ENCODE data around the gene APC.
A peak's percentile ranks its signal among the peaks of the same experiment; 100 is the strongest.
"Not testable (repeated sequence)": the region's sequence is repeated elsewhere in the genome, so short reads cannot be mapped to it uniquely, and the experiment has no call there.

The APC gene

DNA sequence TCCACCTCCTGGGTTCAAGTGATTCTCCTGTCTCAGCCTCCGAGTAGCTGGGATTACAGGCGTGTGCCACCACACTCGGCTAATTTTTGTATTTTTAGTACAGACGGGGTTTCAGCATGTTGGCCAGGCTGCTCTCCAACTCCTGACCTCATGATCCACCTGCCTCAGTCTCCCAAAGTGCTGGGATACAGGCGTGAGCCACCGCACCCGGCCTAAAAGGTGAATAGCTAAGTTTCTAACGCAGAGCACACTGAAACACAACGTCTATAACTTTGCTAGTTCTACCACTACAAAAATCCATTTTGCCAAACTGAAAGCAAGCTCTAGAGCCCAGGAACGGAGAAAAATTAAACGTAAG lies 122.9 kb downstream of the APC start:
- not testable (repeated sequence) for DNase-seq (ENCODE audit: low spot score)

DNA sequence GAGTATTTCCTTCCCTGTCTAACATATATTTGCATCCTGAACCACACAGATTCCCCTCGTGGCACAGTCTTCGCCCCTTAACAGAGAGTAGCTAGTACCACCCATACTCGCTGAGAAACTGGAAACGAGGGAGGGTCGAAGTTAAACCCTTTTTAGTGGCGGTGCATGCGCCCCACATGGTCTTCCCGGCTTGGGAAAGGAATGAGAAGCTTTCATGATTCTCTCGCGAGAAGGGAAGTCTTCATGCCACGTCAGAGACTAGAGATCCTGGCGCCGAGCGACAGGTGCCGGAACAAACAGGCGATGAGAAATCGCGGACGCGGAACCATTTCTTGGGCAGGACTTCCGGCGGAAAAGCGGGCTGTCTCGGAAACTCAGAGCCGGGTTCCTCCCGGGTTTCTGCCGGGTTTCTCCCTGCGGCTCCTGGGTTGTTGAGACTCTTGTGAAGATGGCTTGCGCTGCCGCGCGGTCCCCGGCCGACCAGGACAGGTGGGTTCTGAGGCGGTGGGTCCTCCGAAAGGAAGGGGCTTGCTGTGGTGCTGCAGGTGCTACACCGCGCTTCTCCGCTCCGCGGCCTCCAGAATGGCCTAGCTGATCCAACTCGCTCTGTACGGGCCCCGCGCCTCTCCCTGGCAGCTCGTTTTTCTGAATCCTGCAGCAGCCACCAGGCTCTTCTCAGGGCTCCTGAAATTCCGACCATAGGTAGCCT lies 123.4 kb downstream of the APC start, which contains the start of gene SRP19:
Gene SRP19 (plus strand): TSS at position 359 of the 709 bp plus-strand sequence. CDS start 90 bp downstream, at position 449.
- DNase-seq (ENCODE audit: low spot score): peak; percentile 99

GRCh38 chr5:112861638-112861985 lies 123.9 kb downstream of the APC start:
- DNase-seq (ENCODE audit: low spot score): no peak

- DNase-seq (ENCODE audit: low spot score): no peak
Measured at GRCh38 chr5:112862085-112862484, 124.4 kb downstream of the APC start.

DNA sequence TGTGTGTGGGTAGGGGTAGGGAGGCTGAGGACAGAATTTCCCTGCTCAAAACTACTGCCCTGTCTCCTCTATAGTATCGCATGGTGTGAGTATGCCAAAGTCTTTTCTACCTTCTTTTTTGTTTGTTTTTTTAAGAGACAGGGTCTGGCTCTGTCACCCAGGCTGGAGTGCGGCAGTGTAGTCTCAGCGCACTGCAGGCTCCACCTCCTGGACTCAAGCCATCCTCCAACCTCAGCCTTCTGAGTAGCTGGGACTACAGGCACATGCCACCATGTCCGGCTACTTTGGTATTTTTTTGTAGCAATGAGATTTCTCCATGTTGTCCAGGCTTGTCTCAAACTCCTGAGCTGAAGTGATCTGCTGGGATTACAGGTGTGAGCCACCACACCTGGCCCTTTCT lies 125.9 kb downstream of the APC start:
- DNase-seq (ENCODE audit: low spot score): no peak

DNA sequence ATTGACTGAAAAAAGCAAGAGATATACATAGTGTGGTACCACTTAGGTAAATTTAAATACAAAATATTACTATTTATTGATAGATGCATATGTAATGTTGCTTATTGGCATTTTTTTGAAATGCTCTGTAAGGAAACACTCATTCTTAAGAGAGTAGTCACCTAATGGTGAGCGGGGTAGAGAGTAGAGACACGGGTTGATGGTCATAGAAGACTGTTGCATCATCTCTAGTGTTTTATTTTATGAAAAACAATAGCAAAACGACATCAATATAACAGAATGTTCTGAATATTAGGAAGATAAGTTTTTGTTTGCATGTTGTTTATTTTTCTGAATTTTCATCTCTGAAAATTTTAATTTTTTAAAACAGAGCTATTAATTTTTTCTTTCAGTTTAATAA lies 127.4 kb downstream of the APC start:
- DNase-seq (ENCODE audit: low spot score): no peak

DNA sequence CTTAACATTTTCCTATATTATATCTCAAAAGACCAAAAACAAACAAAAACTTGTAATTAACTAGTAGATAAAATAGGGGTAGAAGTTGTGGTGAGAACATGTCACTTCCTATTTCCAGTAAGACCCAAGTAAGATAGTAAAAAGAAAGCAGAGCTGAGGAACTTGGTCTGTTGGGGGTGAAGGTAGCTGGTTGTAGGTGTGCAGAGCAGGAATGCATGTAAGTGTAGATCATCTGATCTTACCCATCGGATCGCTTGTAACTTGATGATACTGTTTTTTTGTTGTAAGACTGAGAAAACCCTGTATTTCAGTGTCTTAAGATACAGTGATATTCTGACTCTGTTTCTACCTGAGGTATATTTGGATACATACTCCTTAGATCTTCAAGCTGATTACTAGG lies 129.1 kb downstream of the APC start:
- no peak for DNase-seq (ENCODE audit: low spot score)

DNA sequence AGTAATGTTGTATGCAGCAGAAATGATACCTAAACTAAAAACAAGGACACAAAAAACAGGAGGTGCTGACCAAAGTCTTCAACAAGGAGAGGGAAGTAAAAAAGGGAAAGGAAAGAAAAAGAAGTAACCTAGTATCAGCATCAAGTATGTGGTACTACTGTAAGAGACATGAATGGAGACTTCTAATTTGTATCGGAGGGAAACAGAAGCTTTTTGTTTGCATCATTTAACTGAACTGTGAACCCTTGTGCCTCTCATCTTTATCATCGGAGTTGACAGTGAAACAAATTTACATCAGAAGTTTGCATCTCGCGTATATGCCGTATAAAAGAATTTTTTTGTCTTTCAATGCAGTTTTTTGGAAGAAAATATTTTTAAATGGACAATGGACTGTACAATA lies 129.7 kb downstream of the APC start:
- DNase-seq (ENCODE audit: low spot score): no peak

- DNase-seq (ENCODE audit: low spot score): no peak
Measured at GRCh38 chr5:112869948-112870347, 132.3 kb downstream of the APC start.

- no peak for DNase-seq (ENCODE audit: low spot score)
Measured at GRCh38 chr5:112870966-112871365, 133.3 kb downstream of the APC start.

DNA sequence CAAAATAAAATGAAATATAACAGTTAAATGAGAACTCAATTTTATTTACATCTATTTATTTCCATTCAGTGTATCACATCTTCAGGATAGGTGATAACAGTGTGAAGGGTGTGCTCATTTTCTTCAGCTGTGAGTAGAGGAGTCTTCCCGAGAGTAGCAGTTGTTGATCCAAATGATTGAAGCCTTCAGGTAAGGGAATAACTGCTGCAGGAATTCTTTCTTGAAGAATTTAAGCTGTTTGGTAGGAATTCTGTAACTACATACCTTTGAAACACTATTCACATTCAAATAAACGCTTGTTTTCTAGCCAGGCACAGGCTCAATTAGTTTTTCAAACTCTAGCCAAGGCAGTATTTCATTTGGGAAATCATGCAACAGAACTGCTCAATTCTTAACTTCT lies 138.7 kb downstream of the APC start:
- DNase-seq (ENCODE audit: low spot score): no peak

DNA sequence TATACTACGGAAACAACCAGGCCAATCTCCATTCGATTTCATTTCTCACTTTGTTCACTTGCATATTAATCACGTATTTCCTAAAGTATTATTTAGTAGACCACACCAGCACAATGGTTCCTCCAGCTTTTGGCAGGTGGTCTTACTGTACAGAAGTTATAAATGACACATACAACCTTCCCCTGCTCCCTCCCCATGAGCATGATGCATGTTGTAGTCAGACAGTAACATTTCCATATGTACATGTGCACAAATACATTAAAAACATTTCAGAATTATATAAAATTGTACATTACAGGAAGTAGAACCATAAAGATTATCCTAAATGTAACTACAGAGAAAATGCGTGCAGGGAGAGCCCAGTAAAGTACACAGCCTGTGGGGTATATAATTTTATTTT lies 140.4 kb downstream of the APC start:
- no peak for DNase-seq (ENCODE audit: low spot score)

- DNase-seq (ENCODE audit: low spot score): peak; percentile 23
Measured at GRCh38 chr5:112878760-112879159, 141.1 kb downstream of the APC start.

DNA sequence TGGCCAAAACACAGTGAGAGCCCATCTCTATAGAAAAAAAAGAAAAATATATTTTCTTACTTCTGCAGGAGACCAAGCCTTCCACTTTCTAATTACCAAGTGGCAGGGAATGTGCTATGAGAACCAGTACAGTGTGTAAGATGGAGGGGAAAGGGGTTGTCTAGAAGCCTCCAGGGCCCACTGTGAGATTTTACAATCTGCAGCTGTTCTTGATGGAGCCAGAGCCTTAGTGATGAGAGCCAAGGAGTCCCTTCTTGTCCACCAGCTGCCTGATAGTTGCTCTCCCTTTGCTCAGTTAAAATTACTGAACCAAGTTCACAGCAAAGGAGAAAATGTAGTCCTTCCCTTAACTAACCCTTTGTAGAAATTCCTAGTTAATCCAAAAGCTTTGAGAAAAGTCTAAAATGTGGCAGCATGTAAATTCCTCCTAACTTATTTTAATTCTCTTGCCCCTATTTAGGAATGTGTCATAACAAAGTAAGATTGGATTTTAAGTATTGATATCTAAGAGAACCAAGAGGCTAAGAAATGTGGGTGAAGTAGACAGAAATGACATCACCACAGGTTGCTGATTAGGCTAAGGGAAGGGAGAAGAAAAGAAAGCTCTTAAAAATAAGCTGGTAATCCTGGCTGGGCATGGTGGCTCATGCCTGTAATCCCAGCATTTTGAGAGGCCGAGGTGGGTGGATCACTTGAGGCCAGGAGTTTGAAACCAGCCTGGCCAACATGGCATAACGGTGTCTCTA lies 142.7 kb downstream of the APC start:
- no peak for DNase-seq (ENCODE audit: low spot score)

GRCh38 chr5:112883192-112883591 lies 145.5 kb downstream of the APC start:
- no peak for DNase-seq (ENCODE audit: low spot score)

GRCh38 chr5:112885001-112885400 lies 147.3 kb downstream of the APC start:
- no peak for DNase-seq (ENCODE audit: low spot score)

DNA sequence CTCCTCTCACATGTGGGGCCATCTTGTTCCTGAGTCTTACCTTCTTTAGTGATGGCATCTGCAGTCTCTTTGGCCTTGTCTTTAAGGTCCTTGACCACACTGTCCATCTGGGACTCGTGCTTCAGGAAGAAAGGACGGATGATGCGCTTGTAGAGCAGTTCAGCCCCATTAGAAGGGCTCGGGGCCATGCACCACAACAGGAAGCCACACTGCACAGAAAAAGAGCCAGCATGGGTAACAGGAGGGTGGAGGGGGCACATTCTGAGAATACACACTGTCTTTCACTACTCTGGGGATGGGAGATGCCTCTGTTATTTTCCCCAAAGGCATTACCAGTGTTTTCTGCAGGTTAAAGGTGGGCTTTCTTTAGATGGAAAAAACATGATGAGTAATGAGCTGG lies 149.3 kb downstream of the APC start:
- no peak for DNase-seq (ENCODE audit: low spot score)

GRCh38 chr5:112892066-112892465 lies 154.4 kb downstream of the APC start:
- not testable (repeated sequence) for DNase-seq (ENCODE audit: low spot score)

DNA sequence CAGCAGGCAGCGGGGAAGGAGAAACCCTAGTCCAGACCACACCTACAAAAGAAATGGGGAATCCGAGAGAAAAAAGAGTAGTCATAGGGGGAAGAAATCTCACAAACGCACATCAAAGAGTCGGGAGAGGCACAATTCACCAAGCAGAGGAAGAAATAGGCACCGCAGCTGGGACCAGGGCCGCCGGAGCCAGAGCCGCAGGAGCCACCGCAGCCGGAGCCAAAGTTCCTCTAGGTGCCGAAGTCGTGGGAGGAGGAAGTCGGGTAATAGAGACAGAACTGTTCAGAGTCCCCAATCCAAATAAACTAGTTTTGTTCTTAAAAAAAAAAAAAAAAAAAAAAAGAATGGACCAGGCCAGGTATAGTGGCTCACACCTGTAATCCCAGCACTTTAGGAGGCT lies 155.1 kb downstream of the APC start:
- DNase-seq (ENCODE audit: low spot score): no peak

DNA sequence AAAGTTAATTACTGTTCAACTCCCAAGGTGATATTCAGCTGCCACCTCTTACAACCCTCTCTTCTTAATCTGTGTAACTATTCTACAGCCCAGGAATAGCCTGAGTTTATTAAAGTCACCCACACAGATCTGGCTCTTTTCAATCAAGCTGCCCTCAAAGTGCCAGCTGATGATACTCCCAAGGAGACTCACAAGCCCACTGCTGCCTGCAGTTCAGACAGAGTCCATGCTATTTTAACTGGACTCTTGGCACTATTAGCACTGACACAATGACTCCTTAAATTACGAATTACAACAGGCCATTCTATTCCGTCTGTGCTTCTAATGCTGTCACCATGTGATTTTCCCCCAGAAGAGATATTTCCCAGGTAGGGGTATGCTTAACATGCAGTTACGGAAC lies 158.0 kb downstream of the APC start:
- DNase-seq (ENCODE audit: low spot score): no peak
